ENCODE results near the gene VTI1B.
"Not testable (repeated sequence)": the region's sequence is repeated elsewhere in the genome, so short reads cannot be mapped to it uniquely, and the experiment has no call there.

Gene VTI1B

GRCh38 chr14:67626131-67626530 lies 48.3 kb downstream of the VTI1B start:
- not testable (repeated sequence) for DNase-seq

- no peak for DNase-seq
These were observed 51.3 kb downstream of the VTI1B start for GRCh38 chr14:67623114-67623513.

DNA sequence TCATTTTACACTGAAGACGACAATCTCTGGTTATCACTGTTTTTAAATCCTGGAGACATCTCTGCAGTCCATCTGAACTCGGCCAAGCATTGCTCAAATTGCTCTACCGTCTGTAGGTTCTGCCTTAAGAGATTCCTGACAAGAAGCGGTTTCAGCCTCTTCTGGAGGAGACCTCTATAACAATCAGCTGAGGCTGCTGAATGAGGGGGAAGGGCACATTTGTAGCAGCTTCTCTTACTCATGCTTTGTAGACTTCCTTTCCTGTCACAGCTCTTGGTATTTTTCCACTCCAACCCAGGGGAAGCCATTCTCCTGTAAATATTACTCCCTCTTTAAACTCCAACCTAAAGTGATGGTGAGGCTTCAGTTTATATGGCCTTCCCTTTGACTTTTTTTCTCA lies 51.8 kb downstream of the VTI1B start:
- peak; percentile 23 for DNase-seq

- no peak for DNase-seq
These were observed 54.1 kb downstream of the VTI1B start for GRCh38 chr14:67620217-67620785.

- peak; percentile 97 for DNase-seq
These were observed 54.8 kb downstream of the VTI1B start, which contains the start of gene ARG2 for GRCh38 chr14:67619446-67620216. Gene ARG2 (plus strand): TSS chr14:67619920. CDS start chr14:67619978, 58 bp downstream.

DNA sequence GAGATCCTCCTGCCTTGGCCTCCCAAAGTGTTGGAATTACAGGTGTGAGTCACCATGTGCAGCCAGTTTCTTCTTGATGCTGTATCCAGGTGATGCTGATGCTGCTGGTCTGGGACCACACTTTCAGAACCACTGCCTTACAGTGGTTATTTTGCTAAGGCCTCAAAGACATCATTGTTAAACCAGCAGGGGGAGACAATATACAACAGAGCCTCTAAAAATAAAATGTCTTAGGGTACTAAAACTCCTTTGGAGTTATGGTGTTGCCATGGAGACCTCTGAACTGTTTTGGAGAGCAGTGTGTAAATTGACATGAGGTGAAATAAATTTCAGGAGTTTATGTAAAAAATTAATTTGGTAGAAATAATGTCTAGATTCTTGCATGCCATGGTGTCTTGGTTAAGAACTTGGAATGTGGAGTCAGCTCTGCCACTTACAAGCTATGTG lies 55.8 kb downstream of the VTI1B start:
- peak; percentile 74 for DNase-seq

- DNase-seq, result peak; percentile 10
These were observed 63.9 kb downstream of the VTI1B start for GRCh38 chr14:67610491-67610890.

DNA sequence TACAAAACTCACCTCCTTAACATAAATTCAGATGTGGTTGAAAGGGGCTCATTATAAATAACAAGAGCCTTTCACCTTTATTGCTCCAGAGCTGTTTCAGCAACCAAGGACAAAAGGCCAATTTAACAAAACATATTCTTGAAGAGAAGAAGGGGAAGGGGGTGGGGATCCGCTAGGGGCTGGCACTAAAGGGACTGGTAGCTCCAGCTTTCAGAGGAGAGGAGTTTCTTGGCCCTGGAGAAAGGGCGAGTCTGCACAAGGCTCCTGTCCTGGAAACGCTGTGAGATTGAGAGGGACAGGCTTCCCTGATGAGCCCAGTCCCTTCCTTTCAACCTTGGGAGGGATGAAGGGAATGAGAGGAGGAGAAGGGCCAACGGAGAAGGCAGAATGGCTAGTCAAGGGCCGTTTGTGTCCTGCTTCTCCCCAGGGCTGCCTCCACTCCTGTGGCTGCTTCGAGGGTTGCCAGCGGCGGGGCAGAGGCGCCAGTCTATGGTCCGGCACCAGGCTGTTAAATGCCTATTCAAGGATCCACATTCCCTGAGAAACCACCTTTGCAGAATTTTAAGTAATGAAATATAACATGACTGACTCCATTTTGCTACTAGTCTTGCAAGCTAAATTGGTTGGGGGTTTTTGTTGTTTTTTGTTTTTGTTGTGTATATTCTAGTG lies 64.7 kb downstream of the VTI1B start:
- DNase-seq, result no peak

DNA sequence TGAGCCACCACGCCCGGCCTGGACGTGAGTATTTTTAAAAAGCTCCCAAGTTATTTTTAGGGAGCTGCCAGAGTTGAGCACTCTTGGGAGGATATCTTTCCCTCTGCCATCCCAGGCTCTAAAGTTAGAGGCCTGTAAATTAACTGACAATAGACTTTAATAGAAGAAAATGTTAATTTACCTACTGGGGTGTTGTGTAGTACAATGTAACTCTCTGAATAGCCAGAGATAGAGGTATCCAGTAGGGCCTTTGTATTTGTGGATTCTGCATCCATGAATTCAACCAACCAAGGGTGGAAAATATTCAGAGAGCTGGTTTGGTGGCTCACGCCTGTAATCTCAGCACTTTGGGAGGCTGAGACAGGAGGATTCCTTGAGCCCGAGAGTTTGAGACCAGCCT lies 66.8 kb downstream of the VTI1B start:
- DNase-seq, result no peak

DNA sequence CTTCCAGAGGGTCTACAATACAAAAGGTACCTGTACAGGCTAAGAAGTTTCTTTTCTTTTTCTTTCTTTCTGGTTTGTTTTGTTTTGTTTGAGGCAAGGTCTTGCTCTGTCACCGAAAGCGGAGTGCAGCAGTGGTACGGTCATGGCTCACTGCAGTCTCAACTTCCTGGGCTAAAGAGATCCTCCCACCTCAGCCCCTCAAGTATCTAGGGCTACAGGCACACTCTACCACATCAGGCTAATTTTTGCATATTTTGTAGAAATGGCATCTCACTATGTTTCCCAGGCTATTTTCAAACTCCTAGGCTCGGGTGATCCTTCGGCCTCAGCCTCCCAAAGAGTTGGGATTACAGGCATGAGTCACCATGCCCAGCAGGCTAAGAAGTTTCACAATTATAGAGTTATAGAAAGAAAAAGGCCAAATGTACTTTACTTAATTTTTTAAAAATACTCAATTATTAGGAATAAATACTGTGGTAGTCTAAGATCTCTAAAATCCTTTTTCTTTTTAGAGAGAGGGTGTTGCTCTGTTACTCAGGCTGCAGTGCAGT lies 71.4 kb downstream of the VTI1B start:
- DNase-seq, result no peak

GRCh38 chr14:67602076-67602475 lies 72.4 kb downstream of the VTI1B start:
- DNase-seq, result no peak

DNA sequence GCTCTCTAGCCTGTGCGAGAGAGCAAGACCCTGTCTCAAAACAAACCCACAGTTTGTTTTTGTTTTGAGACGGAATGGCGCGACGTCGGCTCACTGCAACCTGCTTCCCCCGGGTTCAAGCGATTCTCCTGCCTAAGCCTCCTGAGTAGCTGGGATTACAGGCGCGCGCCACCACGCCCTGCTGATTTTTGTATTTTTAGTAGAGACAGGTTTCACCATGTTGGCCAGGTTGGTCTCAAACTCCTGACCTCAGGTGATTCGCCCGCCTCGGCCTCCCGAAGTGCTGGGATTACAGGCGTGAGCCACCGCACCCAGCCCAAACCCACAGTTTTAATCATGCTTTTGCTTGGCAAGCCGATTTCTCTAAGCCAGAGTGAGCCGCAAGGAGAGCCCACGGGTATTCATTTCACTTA lies 73.9 kb downstream of the VTI1B start:
- DNase-seq, result not testable (repeated sequence)

GRCh38 chr14:67599698-67600561 lies 74.5 kb downstream of the VTI1B start, which contains the start of gene PIGH:
Gene PIGH (minus strand): TSS chr14:67600268. CDS start chr14:67600203, 65 bp downstream.
- peak; percentile 95 for DNase-seq
